GM18907 (cell line): Measurements from ENCODE around the gene TAS1R3.

Experiments used
- ATAC-seq: cut with Tn5 transposase; IDR thresholded peaks from one replicate; pipeline ENCODE4 v1.9.1; 2021; ENCODE audit warnings: mild to moderate bottlenecking, moderate library complexity; ENCODE audit not compliant: unreplicated experiment

TAS1R3 gene

DNA sequence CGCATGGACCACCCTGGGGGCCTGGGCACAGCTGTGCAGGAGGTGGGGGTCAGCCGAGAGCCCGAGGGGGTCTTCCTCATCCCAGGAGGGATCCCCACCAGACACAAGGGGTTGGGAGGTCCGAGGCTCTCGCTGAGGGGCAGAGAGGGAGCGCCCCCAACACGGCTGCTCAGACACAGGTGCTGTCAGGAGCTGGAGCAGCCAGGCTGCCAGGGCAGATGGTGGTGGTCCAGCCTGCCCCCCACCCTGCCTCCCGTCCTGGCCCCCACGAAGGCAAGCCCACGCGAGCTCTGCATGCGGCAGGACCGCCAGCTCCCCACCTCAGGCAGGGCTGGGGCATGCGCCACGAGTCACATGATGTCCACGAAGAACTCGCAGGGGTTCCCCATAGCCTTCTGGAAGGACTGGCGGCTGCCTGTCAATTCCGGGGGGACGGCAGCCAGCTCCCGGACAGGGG lies 4.7 kb downstream of the TAS1R3 start:
- ATAC-seq, result no peak

DNA sequence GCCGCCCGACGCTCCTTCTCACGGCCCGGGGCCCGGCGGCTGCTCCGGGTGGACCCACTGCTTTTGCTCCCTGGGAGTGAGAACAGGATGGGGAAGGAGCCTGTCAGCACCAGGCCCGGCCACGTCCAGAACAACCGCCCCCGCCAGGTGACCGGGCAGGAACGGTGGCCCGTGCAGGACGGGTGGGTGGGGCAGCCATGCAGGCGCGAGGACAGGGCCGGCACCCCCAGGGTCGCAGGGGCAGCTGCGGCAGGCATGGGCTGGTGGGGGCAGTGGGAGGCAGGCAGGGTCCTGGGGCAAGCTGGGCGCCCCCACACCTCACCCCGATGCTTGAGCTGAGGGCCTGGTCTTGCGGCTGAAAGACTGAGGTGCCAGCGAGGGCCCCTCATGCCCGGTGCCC lies 5.4 kb downstream of the TAS1R3 start:
- no peak for ATAC-seq

DNA sequence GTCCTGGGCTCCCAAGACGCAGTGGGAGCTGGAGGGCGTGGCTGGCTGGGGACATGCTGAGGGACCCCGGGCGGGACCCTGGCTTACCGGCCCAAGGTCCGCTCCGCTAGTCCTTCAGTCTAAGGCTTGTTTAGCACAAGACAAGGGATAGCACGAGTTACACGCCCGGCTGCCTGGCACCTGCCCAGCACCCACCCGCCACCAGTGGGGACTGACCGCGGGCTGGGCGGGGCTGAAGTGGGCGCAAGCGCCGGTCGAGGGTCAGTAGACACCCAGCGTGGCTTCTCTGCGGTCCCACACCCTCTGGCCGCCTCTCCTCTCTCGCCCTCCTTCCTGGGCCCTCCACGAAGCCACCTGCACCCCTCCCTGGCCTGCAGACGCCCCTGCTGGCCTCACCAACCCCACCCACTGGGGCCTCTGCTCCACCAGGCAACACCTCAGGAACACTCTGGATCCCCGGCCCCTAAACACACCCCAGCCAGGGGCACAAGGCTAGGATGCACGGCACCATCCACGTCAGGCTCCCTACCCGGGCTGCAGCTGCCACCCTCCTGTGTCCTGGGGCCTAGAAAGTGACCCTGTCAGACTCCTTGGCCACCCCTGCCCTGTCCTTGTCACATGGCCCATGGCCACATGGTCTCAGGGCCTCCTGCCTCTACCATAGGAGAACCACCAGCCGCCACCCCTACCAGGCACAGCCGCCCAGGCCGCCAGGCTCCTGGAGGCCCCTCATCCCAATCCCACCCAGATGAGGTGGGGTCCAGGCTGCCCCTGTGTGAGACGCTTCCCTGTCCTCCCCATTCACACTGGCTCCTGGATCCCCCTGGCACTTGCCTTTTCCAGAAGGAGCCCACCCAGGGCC lies 6.1 kb downstream of the TAS1R3 start:
- ATAC-seq, result no peak

DNA sequence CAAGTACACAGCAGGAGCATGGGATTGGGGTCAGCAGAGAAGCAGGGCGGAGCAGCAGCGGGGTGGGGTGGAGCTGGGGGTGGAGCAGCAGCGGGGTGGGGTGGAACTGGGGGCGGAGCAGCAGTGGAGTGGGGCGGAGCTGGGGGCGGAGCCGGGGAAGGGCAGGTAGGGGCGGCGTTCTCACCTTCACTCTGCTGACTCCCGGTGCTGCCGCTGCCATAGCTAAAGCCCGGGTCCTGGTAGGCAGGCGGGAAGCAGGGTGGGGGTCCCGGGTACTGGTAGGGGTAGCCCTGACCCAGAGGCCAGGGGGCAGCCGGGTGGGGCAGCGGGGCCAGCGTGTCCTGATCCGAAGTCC lies 6.7 kb downstream of the TAS1R3 start:
- ATAC-seq, result no peak

DNA sequence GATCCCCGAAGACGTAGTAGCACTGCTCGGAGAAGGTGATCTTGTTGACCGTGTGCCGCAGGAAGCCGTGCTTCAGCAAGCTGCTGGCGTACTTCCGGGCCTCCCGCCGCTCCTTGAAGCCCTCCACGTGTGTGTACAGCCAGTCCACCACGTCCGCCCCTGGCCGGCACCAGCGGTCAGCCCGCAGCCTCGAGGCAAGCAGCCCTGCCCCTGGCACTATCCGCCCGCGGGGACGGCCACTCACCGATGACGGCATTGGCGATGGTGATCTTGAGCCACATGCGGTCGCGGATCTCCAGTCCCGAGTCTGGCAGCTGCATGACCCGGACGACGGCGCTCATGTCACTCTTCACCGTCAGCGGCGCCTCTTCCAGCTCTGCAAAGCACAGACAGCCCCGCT lies 7.2 kb downstream of the TAS1R3 start:
- ATAC-seq, result no peak

DNA sequence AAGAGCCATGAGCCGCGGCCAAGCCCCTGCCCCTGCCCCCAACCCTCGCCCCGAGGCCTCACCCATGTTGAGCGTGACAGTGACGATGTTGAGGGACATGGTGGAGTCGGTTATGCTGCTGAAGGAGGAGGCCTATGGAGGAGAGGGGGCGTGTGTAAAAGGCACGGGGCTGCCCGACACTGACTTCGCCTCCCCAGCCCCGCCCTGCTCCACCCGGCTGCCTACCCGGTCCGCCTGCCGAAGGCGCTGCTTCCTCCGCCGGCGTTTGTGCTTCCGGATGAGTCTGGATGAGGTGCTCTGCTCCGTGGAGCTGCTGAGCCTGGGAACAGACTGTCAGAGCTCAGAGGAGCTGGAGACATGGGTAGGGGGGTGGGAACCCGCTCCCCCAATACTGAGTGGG lies 9.1 kb downstream of the TAS1R3 start:
- ATAC-seq, result no peak

DNA sequence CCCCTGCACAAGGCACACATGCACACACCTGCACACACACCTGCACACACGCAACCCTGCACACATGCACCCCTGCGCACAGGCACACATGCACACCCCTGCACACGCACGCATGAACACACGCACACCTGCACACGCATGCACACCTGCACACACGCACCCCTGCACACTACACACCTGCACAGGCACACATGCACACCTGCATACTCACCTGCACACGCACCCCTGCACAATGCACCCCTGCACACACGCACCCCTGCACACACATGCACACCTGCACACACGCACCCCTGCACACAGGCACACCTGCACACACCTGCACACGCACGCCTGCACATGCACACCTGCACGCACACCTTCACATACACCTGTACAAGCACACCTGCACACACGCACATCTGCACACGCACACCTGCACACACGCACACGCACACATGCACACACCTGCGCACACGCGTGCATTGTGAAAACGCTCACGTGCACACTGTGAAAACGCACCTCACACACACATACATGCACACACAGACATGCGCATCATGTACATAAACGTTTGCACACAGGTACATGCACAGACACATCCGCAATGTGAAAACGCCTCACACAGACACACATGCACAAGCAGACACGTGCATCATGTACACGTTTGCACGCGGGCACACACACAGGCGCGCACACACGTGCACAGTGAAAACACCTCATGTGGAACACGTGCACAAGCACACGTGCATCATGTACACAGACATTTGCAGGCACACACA lies 9.9 kb downstream of the TAS1R3 start:
- ATAC-seq, result no peak

DNA sequence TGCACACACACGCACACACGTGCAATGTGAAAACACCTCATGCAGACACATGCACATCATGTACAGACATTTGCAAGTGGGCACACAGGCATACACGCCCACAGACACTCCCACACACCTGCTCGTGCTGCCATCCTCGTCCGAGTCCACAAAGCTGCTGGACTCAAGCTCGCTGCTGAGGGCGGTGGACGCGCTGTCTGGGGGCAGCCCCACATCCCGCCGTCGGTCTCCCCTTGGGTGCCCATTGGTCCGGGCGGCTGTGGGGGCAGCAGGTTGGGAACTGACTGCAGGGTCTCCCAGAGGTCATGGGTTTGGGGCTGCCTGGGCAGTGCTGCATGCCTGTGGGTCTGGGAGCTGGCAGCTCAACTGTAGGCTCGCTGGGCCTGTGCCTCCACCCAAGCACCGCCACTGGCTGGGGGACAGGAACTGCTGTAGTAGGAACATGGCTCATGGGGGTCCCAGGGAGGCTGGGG lies 10.5 kb downstream of the TAS1R3 start:
- ATAC-seq, result no peak

DNA sequence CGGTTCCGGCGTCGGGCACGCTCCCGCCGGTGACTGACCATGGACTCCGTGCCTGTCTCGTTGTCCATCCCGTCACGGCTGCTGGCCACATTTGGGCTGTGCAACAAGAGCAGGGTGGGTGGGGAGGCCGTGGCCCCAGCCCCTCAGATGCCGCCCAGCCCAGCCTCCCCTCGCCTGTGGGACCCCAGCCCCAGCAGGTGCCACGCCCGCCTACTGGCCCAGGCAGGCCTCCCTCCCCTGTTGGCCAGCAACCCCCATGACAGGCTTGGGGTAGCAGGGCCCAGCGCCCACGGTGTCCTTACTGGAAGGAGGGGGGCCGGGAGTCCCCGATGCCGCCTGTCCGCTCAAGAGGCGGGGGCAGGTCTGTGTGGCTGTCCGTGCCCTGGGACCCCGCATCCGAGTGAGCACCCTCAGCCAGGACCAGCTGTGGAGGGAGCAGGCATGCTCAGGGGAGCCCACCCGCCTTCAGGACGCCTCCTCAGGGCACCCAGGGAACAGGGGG lies 11.0 kb downstream of the TAS1R3 start:
- ATAC-seq, result no peak

DNA sequence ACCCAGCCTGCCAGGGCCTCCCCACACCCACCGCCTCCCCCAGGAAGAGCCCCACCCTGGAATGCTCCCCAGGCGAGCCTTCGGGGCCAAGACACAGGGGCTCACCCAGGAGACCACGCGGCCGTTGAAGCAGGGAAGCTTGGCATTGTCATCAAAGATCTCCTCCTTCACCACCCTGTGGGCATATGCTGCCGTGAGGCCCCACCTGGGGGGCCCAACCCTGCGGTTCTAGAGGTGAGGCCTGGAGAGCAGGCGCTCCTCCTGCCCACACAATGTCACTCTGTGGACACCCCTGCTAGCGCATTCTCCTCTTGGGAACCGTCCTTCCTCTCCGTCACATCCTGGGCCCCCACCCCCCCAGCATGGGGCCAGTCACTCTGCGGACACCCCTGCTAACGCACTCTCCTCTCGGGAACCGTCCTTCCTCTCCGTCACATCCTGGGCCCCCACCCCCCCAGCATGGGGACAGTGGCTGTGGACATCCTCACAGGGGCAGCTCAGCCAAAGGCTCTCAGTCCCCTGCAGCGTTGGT lies 11.6 kb downstream of the TAS1R3 start:
- no peak for ATAC-seq

DNA sequence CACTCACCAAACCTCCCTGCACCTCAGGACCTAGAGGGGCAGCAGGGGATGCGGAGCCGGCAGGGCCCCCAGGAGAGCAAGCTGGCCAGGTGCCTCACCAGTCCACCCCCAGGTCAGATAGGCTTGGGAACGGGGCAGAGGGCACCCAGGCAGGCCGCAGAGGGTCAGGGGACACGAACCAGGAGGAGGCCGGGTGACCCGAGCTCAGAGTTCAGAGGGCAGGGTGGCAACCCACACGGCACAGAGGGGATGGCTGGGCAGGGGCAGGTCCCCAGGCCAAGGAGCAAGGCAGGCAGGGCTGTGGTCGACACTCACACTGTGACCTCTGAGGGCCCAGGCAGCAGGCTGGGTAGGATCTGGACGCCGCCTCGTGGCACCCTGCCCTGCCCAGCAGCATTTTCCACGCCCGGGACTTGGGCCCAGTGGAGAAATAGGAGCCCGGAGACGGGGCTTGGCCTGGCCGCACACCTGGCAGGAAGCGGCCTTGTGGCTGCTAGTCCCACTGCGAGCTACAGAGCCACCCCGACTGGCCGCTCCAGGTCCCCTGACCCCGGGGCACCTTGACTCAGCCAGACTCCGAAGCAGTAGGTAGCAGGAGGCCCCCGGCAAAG lies 12.8 kb downstream of the TAS1R3 start:
- ATAC-seq, result no peak

DNA sequence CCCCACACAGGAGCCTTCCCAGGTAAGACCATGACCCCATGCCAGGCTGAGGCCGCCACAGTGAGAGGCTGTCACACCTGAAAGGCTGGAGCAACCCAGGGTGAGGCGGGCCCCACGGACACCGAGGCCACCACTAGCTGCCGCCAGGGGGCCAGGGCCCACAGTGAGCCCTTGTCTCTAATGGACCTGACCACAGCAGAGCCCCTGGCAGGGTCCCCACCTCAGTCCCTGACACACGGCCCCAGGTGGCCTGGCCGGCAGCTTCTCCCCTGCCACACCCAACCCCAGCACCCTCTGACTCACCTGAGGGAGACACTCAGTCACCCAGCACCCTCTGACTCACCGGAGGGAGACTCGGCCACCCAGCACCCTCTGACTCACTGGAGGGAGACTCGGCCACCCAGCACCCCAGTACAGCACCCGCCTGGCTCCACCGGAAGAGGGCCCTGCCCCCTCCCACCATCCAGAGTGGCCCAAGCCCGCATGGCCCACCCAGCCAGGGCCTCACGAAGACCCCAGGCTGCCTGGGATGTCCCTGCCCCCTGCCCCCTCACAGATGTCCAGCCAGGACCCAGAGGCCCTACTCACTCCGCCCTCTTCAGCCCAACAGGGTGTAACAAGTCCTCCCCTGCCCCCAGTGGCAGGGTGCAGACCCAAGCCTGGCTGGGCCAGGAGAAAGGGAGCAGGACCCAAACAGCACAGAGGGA lies 13.7 kb downstream of the TAS1R3 start:
- ATAC-seq, result no peak

DNA sequence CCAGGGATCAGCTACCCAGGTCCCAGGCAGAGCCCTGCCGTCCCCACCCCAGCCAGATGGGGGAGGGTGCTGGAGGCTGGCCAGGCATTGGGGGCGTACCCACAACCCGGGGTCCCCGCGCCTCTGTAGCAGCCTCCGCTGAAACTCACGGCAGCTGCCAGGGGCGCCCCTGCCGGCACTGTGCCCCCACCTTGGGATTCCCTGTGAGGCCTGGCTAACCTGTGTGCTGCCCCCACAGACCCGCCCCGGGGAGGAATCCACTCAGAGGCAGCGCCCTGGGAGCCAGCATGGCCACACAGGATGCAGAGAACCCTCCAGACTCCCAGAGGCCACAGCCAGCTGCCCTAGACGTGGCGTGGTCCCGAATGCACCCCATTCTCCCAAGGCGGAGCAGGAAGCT lies 14.3 kb downstream of the TAS1R3 start:
- ATAC-seq, result no peak

DNA sequence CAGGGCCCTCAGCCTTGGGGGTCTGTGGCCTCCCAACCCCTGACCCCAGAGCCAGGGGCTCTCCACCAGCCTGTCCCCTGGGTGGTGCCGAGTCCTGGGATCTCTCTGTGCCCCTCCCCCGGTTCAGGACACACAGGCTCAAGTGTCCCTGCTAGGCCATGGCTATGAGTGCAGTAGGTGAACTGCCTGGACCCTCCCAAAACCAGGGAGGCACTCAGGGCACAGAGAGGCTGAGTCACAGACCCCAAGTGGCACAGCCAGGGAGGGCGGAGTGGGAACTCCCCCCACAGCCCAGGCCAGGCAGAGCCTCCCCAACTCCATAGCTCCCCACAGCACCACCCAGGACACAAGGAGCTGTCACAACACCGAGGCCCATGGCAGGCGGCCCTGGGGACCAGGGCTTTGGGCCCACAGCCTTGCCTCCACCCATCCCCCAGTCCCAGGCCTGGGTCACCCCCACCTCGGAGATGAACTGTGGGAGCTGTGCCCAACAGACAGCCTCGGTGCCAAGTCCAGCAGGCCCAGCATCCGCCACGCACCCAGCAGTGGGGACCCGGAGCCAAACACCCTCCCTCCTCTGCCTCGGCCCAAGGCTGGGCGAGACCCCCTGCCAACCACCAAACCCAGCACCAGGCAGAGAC lies 14.9 kb downstream of the TAS1R3 start:
- ATAC-seq, result no peak

DNA sequence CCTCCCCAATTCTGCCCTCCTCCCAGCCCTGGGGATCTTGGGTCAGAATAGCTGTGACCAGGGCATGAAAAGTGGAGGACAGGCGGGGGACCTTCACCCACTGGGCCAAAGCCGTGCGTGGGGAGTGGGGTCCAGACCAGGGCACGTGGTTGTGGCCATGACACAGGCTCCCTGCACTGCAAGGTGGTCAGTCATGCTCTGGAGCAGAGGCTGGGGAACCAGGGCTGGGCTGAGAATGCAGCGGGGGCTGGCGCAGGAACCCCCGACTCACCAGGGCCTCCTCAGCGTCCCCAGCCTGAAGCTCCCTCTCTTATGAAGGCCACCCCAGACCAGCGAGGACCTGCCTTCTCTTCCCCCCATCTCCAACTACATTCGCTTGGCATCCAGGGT lies 15.4 kb downstream of the TAS1R3 start:
- ATAC-seq, result no peak

DNA sequence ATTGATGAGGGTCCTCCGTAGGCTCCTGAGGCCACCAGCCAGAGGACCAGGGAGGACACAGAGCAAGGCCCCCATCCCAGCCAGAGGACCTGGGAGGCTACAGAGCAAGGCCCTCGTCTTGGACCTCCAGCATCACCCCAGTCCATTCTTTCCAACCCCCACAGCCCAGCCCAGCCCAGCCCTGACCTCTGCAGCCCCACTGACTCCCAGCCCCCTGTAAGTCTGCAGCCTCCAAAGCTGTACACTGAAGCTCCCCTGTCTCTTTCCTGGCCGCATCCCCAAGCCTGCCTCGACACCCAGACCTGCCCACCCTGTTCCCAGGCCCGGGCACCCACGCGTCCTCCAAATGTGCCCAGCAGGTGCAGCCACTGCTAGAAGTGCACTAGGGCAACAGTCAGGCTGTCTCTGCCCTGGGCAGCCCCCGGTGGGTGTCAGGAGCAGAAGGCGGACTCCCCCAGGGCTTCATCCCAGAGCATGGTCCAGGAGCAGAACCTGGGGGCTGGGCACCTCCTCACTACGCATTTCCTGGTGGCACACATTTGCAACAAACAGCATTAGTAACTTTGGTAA lies 16.0 kb downstream of the TAS1R3 start:
- ATAC-seq, result no peak

DNA sequence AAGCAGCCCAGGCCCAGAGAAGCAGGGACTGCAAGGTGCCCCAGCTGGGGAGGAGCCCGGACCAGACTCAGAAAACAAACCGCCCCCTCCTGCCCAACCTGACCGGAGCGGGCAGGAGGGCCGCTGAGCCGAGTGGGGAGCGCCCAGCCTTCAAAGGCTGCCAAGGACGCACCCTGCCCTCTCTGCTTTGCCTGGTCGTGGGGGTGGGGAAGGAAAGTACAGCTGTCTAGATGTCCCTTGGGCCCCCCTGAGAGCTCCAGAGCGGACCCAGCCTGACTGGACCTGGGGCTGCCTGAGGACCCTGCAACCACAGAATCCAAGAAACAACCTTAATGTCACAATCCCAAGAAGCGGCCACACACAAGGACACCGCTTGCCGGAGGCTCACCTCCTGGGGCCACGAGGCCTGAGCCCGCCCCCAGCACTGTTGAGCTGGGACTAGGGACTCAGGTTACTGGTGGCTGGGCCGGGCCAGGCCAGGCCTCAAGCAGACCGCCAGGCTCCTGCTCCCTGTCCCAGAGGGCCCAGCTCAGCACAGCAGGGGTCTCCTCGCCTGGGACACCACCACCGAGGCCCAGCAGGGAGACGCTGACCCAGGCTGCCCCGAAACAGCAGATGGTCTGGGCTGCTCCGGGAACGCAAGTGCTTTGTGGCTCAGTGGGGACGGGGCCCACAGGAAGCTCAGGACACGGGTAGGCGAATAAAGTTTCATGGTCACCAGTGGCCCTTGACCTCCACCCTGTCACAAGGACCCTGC lies 16.8 kb downstream of the TAS1R3 start:
- ATAC-seq, result no peak

DNA sequence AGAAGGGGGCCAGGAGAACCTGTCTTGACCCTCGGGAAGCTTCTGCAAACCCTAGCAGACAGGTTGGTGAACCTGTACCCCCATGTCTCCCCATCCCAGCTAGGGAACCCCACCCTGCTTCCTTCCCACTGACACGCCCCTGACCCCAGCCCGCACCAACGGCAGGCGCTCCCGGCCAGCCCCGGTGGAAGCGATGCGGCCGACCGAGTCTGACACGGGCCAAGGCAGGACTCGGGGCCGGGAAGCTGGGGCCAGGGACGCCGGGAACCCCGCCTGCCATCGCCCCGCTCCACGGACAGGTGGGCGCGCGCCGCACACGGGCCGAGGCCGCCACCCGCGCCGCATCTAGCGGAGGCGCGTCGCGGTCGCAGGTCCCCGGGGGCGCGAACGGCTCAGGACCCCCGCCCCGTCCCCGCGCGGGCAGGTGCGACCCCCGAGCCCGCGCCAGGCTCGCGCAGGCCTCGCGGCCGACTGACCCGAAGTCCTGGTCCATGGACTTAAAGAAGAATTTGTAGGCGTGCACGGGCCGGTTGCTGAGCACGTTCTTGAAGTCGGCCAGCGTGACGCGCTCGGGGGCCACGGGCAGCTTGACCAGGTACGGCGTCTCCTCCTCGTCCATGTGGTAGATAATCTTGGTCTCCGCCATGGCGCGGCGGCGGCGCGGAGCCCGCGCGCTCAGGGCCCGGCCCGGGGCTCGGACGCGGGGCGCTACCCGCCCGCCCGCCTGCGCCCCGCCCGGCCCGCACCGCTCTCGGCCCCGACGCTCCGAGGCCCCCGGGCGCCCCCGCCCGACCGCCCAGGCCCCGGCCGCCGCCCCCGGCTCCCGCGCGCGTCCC lies 17.6 kb downstream of the TAS1R3 start:
- peak; percentile 29 for ATAC-seq
